GM18520 (cell line): Measurements from ENCODE around the gene SLCO1C1.
"Not testable (repeated sequence)": the region's sequence is repeated elsewhere in the genome, so short reads cannot be mapped to it uniquely, and the experiment has no call there.

Experiments used
- ATAC-seq: cut with Tn5 transposase; IDR thresholded peaks from one replicate; pipeline ENCODE4 v1.9.1; 2021; ENCODE audit not compliant: unreplicated experiment

SLCO1C1 gene

GRCh38 chr12:20695232-20695631 is at the start of gene SLCO1C1:
Gene SLCO1C1 (plus strand): TSS chr12:20695332. CDS start chr12:20699577, 4,245 bp downstream.
- no peak for ATAC-seq

DNA sequence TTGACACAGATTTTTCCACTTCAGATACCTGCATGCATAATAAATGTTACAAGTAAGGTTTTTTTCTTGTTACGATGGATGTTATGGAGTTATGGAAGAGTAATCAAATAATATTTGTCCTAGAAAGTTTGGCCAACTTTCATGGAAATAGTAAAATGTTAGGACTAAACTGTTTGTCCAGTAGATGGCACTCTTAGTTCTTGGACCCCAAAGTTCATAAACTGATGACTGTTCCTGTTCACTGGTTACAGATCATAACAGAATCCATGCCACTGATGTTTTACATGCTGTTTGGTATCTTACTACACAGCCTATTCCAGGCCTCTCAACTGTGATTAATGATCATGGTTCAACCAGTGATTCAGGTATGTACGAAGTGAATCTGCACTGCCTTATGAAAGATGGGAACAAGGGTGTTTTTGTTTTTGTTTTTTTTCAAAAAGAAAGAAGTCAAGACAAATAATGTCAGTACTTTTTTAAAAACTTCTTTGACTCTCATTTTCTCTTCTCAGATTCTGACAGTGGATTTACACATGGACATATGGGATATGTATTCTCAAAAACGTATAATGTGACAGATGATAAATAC is 48.8 kb upstream of the SLCO1C1 start:
- ATAC-seq: no peak

- ATAC-seq: no peak
Observed at GRCh38 chr12:20653871-20654270, 41.3 kb upstream of the SLCO1C1 start.

DNA sequence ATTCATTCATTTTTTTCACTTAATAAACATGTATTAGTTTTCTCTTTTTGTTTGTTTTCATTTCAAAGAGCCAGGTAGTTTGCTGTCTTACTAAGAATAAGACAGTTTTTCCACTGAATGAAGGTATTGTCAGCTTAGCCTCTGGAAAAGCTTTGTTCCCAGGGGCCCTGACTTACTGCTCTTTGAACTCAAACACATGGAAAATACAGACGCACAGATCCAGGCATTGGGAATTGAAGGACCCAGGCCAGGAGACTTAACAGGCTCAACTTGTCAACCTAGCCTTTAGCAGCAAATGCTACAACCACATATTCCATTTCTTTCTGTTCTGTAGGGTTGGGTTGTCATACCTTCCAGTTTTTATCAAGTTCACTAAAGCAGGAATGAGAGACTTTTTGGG is 38.5 kb upstream of the SLCO1C1 start:
- ATAC-seq: no peak

GRCh38 chr12:20657496-20657895 is 37.6 kb upstream of the SLCO1C1 start:
- ATAC-seq: no peak

- ATAC-seq: no peak
Observed at GRCh38 chr12:20681334-20681733, 13.8 kb upstream of the SLCO1C1 start.

DNA sequence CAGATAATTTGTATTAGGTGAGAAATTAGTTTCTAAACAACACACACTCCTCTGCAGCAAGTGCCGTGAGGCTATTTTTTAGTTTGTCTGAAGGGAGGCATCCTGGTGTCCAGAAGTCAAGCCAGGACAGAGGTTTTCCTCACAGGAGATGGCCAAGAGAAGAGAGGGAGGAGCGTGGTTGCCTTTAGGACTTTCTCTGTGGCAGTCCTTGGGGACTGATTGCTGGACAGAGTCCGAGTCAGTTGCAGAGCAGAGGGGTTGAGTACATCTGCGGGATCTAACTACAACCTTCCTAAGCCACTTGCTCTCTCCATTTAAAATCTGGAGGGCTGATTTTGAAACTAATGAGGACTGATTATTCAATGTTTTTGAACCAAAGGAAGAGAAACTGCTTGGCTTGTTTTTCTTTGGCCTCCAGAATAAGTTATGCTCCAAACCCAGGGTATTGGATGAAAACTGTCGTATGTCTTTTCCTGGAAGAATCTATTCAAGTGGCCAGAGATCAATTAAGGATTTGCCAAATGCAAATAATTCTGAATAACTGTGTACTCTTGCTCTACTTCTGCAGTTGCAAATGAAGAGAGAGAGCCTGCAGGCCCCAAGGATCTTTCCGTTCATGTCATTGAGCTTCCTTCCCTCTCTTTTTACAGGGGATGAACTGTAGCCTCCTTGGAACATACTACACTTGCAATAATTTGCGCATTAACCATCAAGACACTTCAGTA is 1.2 kb downstream of the SLCO1C1 start:
- no peak for ATAC-seq

DNA sequence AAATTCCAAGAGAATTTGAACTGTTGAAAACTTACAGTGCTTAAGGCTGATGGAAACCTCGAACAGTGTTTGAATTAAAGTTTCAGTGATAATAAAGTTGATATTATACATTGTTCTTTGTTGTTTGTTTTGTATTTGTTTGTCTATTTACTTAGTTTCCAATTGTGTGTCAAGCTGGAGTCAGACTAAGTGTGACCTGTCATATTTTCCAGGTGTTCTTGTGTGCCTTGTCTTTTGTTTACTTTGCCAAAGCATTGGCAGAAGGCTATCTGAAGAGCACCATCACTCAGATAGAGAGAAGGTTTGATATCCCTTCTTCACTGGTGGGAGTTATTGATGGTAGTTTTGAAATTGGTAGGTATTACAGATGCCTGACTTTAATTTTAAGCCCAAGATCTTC is 6.0 kb downstream of the SLCO1C1 start:
- ATAC-seq: no peak

DNA sequence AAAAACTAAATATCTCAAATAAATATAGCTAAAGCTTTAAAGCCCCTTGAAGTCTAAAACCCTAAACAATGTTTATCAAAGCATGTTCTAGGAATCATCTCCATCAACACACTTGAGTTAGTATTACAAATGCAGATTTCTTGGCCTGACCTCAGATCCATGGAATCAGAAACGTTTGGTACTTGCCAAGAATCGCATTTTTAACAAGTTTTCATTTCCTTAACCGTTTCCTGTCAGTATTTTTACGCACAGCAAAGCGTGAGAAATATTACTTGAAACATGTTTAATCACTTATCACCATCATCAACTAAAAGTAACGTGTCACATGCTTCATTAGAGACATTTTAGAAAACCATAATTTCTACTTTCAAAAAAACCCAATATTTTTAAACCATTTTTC is 9.7 kb downstream of the SLCO1C1 start:
- no peak for ATAC-seq

GRCh38 chr12:20711846-20712245 is 16.7 kb downstream of the SLCO1C1 start:
- no peak for ATAC-seq

DNA sequence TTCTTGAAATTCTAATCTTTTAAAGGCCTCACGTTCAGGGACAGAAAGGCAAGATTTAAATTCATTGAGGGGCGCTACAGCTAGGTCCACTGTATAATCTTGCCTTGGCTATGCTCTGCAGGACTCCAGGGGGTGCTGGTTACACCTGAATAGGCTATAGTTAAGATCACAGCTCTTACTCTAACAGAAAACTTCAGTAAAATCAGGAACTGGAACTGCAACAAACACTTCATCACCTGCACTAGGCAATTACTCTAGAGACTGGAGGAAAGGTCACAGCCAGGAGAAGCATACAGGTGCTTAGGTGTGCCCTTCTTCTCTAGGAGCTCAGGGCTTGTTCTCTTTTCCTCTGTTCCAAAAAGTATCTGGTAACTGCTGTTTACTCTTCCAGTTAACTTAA is 20.9 kb downstream of the SLCO1C1 start:
- no peak for ATAC-seq

GRCh38 chr12:20716985-20717384 is 21.9 kb downstream of the SLCO1C1 start:
- ATAC-seq: no peak

DNA sequence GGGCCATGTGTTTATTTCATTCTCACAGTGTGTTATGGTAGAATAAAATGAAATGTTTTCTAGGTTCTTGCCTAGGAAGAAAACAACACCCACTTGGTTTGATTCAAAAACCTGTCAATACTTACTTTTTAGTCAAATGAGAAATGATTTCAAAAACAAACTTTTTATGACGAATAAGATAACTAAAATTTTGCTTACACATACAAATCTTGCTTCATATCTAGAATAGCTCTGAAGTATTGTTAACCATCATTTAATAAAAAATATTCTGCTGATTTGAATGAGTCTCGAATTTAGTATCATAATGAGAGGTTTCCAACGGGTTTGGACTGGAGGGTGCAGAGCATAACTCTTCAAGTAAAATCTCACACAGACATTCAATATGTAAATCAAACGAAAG is 23.2 kb downstream of the SLCO1C1 start:
- ATAC-seq: no peak

GRCh38 chr12:20722142-20722541 is 27.0 kb downstream of the SLCO1C1 start:
- ATAC-seq: no peak

DNA sequence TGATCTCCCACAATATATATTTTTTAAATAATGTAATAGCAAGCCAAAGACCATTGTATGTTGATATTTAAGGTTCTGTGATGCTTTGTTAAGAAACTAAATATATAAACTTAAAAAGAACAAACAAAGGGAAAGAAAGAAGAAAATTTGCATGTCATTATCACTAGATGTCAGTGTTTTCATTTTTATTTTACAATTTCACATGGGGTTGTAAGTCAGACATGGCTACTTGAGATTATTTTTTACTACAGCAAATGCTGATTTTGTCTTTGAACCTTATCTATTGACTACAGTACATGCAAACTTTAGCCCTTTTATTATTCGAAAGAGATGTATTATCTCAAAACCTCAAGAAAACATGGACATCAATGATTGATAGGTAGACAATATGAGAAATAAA is 36.1 kb downstream of the SLCO1C1 start:
- ATAC-seq: no peak

GRCh38 chr12:20740972-20741371 is 45.8 kb downstream of the SLCO1C1 start:
- no peak for ATAC-seq

DNA sequence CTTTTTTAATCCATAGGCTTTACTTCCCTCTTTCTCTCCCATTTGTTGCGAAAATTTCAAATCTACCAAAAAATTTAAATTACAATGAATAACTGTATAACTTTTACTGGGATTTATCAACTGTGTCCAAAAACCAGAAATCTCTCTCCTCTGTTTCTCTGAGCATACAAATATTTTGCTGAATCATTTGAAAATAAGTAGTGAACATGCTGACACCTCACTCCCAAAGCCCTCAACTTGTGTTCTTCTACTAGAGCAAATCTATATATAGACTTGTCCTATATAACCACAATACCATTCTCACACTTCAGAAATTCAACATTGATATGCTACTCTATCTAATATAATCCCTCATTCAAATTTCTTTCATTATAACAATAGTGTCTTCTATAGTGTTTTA is 53.1 kb downstream of the SLCO1C1 start:
- ATAC-seq: no peak

DNA sequence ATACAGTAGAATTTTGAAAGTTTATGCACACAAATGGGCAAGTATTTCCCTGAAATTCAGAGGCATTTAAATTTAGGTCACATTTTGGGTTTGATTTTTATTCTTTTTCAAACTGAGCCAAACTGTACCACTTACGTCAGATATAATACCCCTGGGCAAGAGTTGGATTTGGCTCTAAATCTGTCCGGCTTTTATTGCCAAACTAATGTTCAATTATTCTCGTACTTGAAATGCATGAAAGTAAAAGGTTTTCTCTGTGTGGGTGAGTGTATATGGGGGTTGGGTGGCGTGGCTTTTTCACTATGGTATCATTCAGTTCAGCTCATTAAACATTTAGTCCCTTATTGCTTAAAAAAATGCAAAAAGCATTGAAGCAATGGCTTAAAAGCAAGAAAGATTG is 55.9 kb downstream of the SLCO1C1 start:
- no peak for ATAC-seq

DNA sequence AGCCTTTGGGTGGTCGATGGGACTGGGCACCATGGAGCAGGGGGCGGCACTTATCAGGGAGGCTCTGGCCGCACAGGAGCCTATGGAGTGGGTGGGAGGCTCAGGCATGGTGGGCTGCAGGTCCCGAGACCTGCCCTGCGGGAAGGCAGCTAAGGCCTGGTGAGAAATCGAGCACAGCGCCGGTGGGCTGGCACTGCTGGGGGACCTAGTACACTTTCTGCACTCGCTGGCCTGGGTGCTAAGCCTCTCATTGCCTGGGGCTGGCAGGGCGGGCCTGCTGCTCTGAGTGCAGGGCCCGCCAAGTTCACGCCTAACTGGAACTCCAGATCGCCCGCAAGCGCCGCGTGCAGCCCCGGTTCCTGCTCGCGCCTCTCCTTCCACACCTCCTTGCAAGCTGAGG is 82.3 kb downstream of the SLCO1C1 start:
- no peak for ATAC-seq

- ATAC-seq: no peak
Observed at GRCh38 chr12:20778969-20779368, 83.8 kb downstream of the SLCO1C1 start.

- not testable (repeated sequence) for ATAC-seq
Observed at GRCh38 chr12:20779971-20780370, 84.8 kb downstream of the SLCO1C1 start.

DNA sequence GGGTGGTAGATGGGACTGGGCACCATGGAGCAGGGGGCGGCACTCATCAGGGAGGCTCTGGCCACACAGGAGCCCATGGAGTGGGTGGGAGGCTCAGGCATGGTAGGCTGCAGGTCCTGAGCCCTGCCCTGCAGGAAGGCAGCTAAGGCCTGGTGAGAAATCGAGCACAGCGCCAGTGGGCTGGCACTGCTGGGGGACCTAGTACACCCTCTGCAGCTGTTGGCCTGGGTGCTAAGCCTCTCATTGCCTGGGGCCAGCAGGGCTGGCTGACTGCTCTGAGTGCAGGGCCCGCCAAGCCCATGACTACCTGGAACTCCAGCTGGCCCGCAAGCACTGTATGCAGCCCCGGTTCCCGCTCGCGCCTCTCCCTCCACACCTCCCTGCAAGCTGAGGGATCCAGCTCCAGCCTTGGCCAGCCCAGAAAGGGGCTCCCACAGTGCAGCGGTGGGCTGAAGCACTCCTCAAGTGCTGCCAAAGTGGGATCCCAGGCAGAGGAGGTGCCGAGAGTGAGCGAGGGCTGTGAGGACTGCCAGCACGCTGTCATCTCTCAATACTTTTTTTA is 88.7 kb downstream of the SLCO1C1 start:
- not testable (repeated sequence) for ATAC-seq

DNA sequence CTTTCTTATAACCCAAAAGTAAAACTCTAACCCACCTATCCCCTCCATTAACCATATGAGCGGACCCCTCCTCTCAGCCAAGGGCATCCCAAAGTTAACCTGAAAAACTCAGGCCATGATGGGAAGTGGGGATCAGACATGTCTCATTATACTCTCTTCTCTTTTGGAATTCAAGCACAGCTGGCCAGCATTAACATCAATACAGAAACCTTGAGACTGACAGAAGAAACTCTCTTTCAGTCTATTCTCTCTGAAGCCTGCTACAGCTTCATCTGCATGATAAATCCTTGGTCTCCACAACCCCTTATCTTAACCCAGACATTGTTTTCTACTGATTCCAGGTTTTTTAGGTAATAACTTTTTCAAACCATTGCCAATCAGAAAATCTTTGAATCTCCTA is 97.8 kb downstream of the SLCO1C1 start:
- no peak for ATAC-seq
